H1 (cell line): ENCODE results near the gene PLCL2. TPM values are rescaled to one million over a fixed set of nuclear protein-coding genes. Genes with fewer than 3 reads are reported as not detected.

ENCODE experiments used
- CTCF ChIA-PET: fragments of 300-600 bp; sonication (Branson Sonifier 250); formaldehyde crosslinking; loops from one replicate; lab custom pipeline; 2021; ENCODE audit not compliant: partially characterized antibody; lab: Charles Lee
- POLR2A ChIA-PET: fragments of 300-600 bp; sonication (Branson Sonifier 250); formaldehyde crosslinking; loops from one replicate; lab custom pipeline; 2021; ENCODE audit warnings: inconsistent platforms; ENCODE audit not compliant: partially characterized antibody; lab: Charles Lee
- DNase-seq, 2 experiments: peaks; one replicate each; pipeline versions ENCODE4 v3.0.0 to v3.0.0-alpha.2; 2010 to 2022; ENCODE audit warnings: low spot score in 2 of 2, low read depth in 1 of 2, mixed read lengths in 1 of 2
- FAIRE-seq: peaks from 2 replicates; lab custom pipeline; 2011; peaks lifted over from hg19 to GRCh38; lab: Jason Lieb, UNC
- H2AFZ ChIP-seq: 2 replicates; pipeline ENCODE4 v1.8.1; 2012; ENCODE audit warnings: low read length, inconsistent platforms
- H2AK5ac ChIP-seq: 2 replicates; pipeline ENCODE4 v1.6.1; 2013; ENCODE audit warnings: low read depth, low read length
- H2BK120ac ChIP-seq: replicated peaks from 2 replicates; pipeline ENCODE3; 2013; ENCODE audit warnings: low read depth, low read length, inconsistent platforms
- H2BK12ac ChIP-seq: 2 replicates; pipeline ENCODE4 v1.6.1; 2013; ENCODE audit warnings: low read depth, low read length
- H2BK15ac ChIP-seq: 2 replicates; pipeline ENCODE4 v1.6.1; 2013; ENCODE audit warnings: low read length
- H2BK20ac ChIP-seq: 2 replicates; pipeline ENCODE4 v1.6.1; 2013; ENCODE audit warnings: low read length
- H2BK5ac ChIP-seq: 2 replicates; pipeline ENCODE4 v1.6.1; 2013; ENCODE audit warnings: low read depth, low read length
- H3K14ac ChIP-seq: 2 replicates; pipeline ENCODE4 v1.6.1; 2013; ENCODE audit warnings: inconsistent platforms; ENCODE audit not compliant: insufficient read length
- H3K18ac ChIP-seq: 2 replicates; pipeline ENCODE4 v1.6.1; 2013; ENCODE audit warnings: low read length; ENCODE audit errors: extremely low read depth
- H3K23ac ChIP-seq: 2 replicates; pipeline ENCODE4 v1.6.1; 2013; ENCODE audit warnings: inconsistent platforms; ENCODE audit not compliant: insufficient read length
- H3K23me2 ChIP-seq: 2 replicates; pipeline ENCODE4 v1.6.1; 2013; ENCODE audit warnings: low read depth, low read length
- H3K27ac ChIP-seq: 2 replicates; pipeline ENCODE4 v1.6.1; 2011; ENCODE audit warnings: low read depth, low read length, inconsistent platforms
- H3K27me3 ChIP-seq, 4 experiments: replicated peaks in 1 of 4; 1 replicate in 1 of 4; 2 replicates in 3 of 4; pipeline versions ENCODE4 v1.6.1 to v1.8.1; 2011 to 2013; ENCODE audit warnings: low read length in 3 of 4, mild to moderate bottlenecking in 3 of 4, inconsistent platforms in 2 of 4, mixed read lengths in 2 of 4, moderate library complexity in 1 of 4; ENCODE audit not compliant: control insufficient read depth in 3 of 4, insufficient read depth in 3 of 4; ENCODE audit errors: extremely low read depth in 1 of 4
- H3K36me3 ChIP-seq, 4 experiments: 2 replicates each; pipeline versions ENCODE4 v1.6.1 to v1.8.1; 2011 to 2013; ENCODE audit warnings: mild to moderate bottlenecking in 4 of 4, low read length in 3 of 4, moderate library complexity in 2 of 4, control low read depth in 1 of 4, inconsistent platforms in 1 of 4; ENCODE audit not compliant: insufficient read depth in 4 of 4, control insufficient read depth in 2 of 4
- H3K4ac ChIP-seq: replicated peaks from 2 replicates; pipeline ENCODE3; 2013; ENCODE audit warnings: low read length, low read depth, mixed read lengths, inconsistent platforms; ENCODE audit not compliant: insufficient read length
- H3K4me1 ChIP-seq, 4 experiments: replicated peaks in 1 of 4; 1 replicate in 1 of 4; 2 replicates in 3 of 4; pipeline versions ENCODE4 v1.6.1 to v1.8.1; 2011 to 2013; ENCODE audit warnings: low read length in 3 of 4, inconsistent platforms in 2 of 4, mixed read lengths in 1 of 4; ENCODE audit not compliant: insufficient read depth in 4 of 4, control insufficient read depth in 3 of 4
- H3K4me2 ChIP-seq, 2 experiments: 2 replicates each; pipeline versions ENCODE4 v1.6.1 to v1.8.1; 2011 to 2013; ENCODE audit warnings: low read depth in 2 of 2, low read length in 2 of 2, control low read depth in 1 of 2, inconsistent platforms in 1 of 2, mild to moderate bottlenecking in 1 of 2; ENCODE audit not compliant: insufficient read depth in 1 of 2
- H3K4me3 ChIP-seq, 4 experiments: fragments of 200-600, 300-600 bp in 1 of 4; sonication (generic), shearing (Covaris generic), sonication (Bioruptor Twin) in 1 of 4; 2 replicates each; pipeline versions ENCODE4 v1.5.1 to v1.8.1; 2011 to 2016; ENCODE audit warnings: low read length in 4 of 4, low read depth in 3 of 4, control low read depth in 2 of 4, inconsistent platforms in 2 of 4, mild to moderate bottlenecking in 2 of 4, mixed read lengths in 1 of 4, moderate library complexity in 1 of 4; ENCODE audit not compliant: insufficient read depth in 2 of 4; ENCODE audit errors: extremely low read depth in 1 of 4
- H3K56ac ChIP-seq: replicated peaks from 2 replicates; pipeline ENCODE3; 2013; ENCODE audit warnings: low read depth, mild to moderate bottlenecking, mixed read lengths, low read length, inconsistent platforms; ENCODE audit not compliant: insufficient read length
- H3K79me1 ChIP-seq: 2 replicates; pipeline ENCODE4 v1.6.1; 2013; ENCODE audit warnings: low read depth, low read length, control low read depth
- H3K79me2 ChIP-seq, 2 experiments: 2 replicates each; pipeline versions ENCODE4 v1.6.1 to v1.8.1; 2012 to 2013; ENCODE audit warnings: low read length in 2 of 2, mild to moderate bottlenecking in 2 of 2, inconsistent platforms in 1 of 2; ENCODE audit not compliant: insufficient read depth in 2 of 2, control insufficient read depth in 1 of 2
- H3K9ac ChIP-seq, 4 experiments: replicated peaks in 1 of 4; 1 replicate in 1 of 4; 2 replicates in 3 of 4; pipeline versions ENCODE4 v1.6.1 to v1.8.1; 2011 to 2013; ENCODE audit warnings: low read depth in 3 of 4, low read length in 3 of 4, control low read depth in 2 of 4, mild to moderate bottlenecking in 2 of 4, moderate library complexity in 2 of 4, inconsistent platforms in 1 of 4; ENCODE audit errors: extremely low read depth in 1 of 4
- H3K9me3 ChIP-seq, 2 experiments: 2 replicates each; pipeline versions ENCODE4 v1.6.1 to v1.8.1; 2012 to 2013; ENCODE audit warnings: mild to moderate bottlenecking in 2 of 2, moderate library complexity in 2 of 2, control low read depth in 1 of 2, inconsistent platforms in 1 of 2, low read depth in 1 of 2, low read length in 1 of 2, mixed read lengths in 1 of 2; ENCODE audit not compliant: insufficient read depth in 2 of 2
- H4K20me1 ChIP-seq, 2 experiments: replicated peaks in 1 of 2; 2 replicates each; pipeline versions ENCODE3 to v1.8.1; 2011 to 2013; ENCODE audit warnings: inconsistent platforms in 2 of 2, low read length in 2 of 2, mild to moderate bottlenecking in 1 of 2; ENCODE audit not compliant: insufficient read depth in 2 of 2, control insufficient read depth in 1 of 2
- H4K5ac ChIP-seq: 2 replicates; pipeline ENCODE4 v1.6.1; 2013; ENCODE audit warnings: low read length, low read depth, mixed read lengths, inconsistent platforms; ENCODE audit not compliant: insufficient read length
- H4K8ac ChIP-seq: 2 replicates; pipeline ENCODE4 v1.8.0; 2013; ENCODE audit warnings: mild to moderate bottlenecking, moderate library complexity, low read length, inconsistent platforms; ENCODE audit not compliant: insufficient read depth; ENCODE audit errors: extremely low read depth
- H4K91ac ChIP-seq: replicated peaks from 2 replicates; pipeline ENCODE3; 2013; ENCODE audit warnings: low read length, mixed read lengths, inconsistent platforms; ENCODE audit not compliant: insufficient read length
- CBX8 ChIP-seq: fragments of 300-800, 300-1000 bp; sonication (generic); IDR thresholded peaks from 2 replicates; pipeline ENCODE4 v1.7.1; 2016; ENCODE audit warnings: low read depth, low read length, borderline replicate concordance
- JUND ChIP-seq: IDR thresholded peaks from 2 replicates; pipeline ENCODE4 v1.6.1; 2011; ENCODE audit warnings: mild to moderate bottlenecking, improper control_type of control experiment, low read length
- KDM5A ChIP-seq: fragments of 200-600 bp; IDR thresholded peaks from 2 replicates; pipeline ENCODE4 v1.7.1; 2012; ENCODE audit warnings: mild to moderate bottlenecking, low read length, inconsistent platforms, mixed read lengths
- MAFK ChIP-seq: IDR thresholded peaks from 2 replicates; pipeline ENCODE4 v1.6.1; 2012; ENCODE audit warnings: low read depth, mild to moderate bottlenecking, improper control_type of control experiment, low read length
- RFX5 ChIP-seq: IDR thresholded peaks from 2 replicates; pipeline ENCODE4 v1.6.1; 2011; ENCODE audit warnings: low read depth, low read length, improper control_type of control experiment, borderline replicate concordance
- RXRA ChIP-seq: IDR thresholded peaks from 2 replicates; pipeline ENCODE4 v1.6.1; 2011; ENCODE audit warnings: low read depth, mild to moderate bottlenecking, low read length, moderate library complexity; ENCODE audit not compliant: insufficient read depth
- TAF1 ChIP-seq: IDR thresholded peaks from 2 replicates; pipeline ENCODE4 v1.6.1; 2011; ENCODE audit warnings: mild to moderate bottlenecking, low read depth, low read length
- YY1 ChIP-seq: IDR thresholded peaks from 2 replicates; pipeline ENCODE4 v1.6.1; 2011; ENCODE audit warnings: low read depth, mild to moderate bottlenecking, low read length
- WGBS, 2 experiments: shearing (Covaris generic) in 1 of 2; methylation state at CpG; one replicate each; pipeline versions ENCODE4 v1.1.6 to v1.1.7; 2013 to 2015; ENCODE audit warnings: low lambda C conversion rate in 2 of 2, mixed read lengths in 2 of 2, inconsistent platforms in 1 of 2, low coverage in 1 of 2, missing lambda C conversion rate in 1 of 2; ENCODE audit not compliant: insufficient replicate concordance in 2 of 2, insufficient coverage in 1 of 2, insufficient read length in 1 of 2; ENCODE audit errors: extremely low coverage in 1 of 2, missing lambda C conversion rate in 1 of 2; 5-methylcytosine and 5-hydroxymethylcytosine counted together
- polyA plus RNA-seq, 7 experiments: library from polyadenylated mRNA; depleted of rRNA in 3 of 7; stranded (reverse) in 5 of 7; unstranded in 2 of 7; fragments of >200 nt in 5 of 7; fragments of 200-250 nt in 2 of 7; gene quantifications; 1 replicate in 5 of 7; 2 replicates in 1 of 7; 4 replicates in 1 of 7; pipeline versions ENCODE4 v1.2.1 to v1.2.3, GENCODE V29; 2011 to 2013; ENCODE audit warnings: missing spikeins in 2 of 7, mixed read lengths in 2 of 7
- total RNA-seq: library from RNA; stranded (reverse); fragmentation: NEBNext Ultra II Directional; extraction: Animal tissue kit (Norgen Biotek cat#: 25700); gene quantifications from 2 replicates; pipeline ENCODE4 v1.2.1, GENCODE V29; 2021
- TF ChIP-seq, protein P1 (sequence below), 3 experiments: IDR thresholded peaks; 1 replicate in 2 of 3; 2 replicates in 1 of 3; pipeline versions ENCODE4 v1.5.1 to v1.6.1; 2011; ENCODE audit warnings: low read length in 3 of 3, mild to moderate bottlenecking in 3 of 3, inconsistent platforms in 2 of 3, low read depth in 1 of 3, moderate library complexity in 1 of 3; ENCODE audit not compliant: insufficient read depth in 1 of 3; ENCODE audit errors: control extremely low read depth in 1 of 3
- TF ChIP-seq, protein P2 (sequence below): IDR thresholded peaks from 2 replicates; pipeline ENCODE4 v1.6.1; 2012; ENCODE audit warnings: inconsistent platforms

Gene PLCL2
- total and polyA plus RNA-seq, 2 of the 8 experiments (the other 6 are each of a cell fraction or from before 2014, with no cell fraction given) = 3.5 to 6.8 TPM

DNA sequence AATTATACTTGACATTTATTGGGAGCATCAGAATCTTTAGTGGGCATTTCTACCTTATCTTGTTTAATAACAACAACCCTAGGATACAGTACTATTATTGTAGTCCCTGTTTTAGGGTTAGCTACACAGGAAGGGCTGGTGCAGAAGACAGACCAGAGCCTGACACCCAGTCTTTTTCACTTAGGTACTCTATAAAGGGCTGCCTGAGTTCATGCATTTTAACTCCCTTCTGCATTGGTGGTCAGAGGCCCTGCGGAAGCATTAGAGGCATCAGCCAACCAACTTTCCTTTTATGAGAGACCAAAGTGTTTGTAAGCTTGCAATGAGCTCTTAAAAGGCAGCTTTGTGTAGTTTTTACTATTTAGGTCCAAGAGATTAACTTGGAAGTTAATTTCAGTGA is 105.4 kb downstream of the PLCL2 start:
- Histone ChIP-seq H3K27ac (no peak overlapping the region), H4K5ac (no peak overlapping the region), H3K27me3 (peaks cover 1 to 5% (median 3%) of the 10 kb centered on the region in 4 experiments; a peak in 4 of 7 replicates), H3K18ac (no peak overlapping the region), H3K4me2 (no peak overlapping the region), H4K20me1 (peaks cover 0 to 9% of the 10 kb centered on the region in 2 experiments), H3K9me3 (no peaks in the 10 kb centered on the region), H3K36me3 (no peaks in the 10 kb centered on the region), H4K91ac (no peak overlapping the region), H3K79me1 (no peaks in the 10 kb centered on the region; the same call in 1 of the 2 replicates), H3K56ac (no peak overlapping the region), H2AK5ac (no peak overlapping the region), H2BK20ac (no peak overlapping the region), H3K9ac (no peak overlapping the region), H3K14ac (no peak overlapping the region), H3K4me3 (no peak overlapping the region), H3K23me2 (no peaks in the 10 kb centered on the region), H2BK120ac (no peak overlapping the region), H2BK5ac (no peak overlapping the region), H4K8ac (no peak overlapping the region), H3K4me1 (peaks cover 0 to 7% (median 0%) of the 10 kb centered on the region in 4 experiments; a peak in 2 of 7 replicates), H2AFZ (no peak overlapping the region), H2BK15ac (no peak overlapping the region), H3K79me2 (no peaks in the 10 kb centered on the region; a peak in 1 of 4 replicates), H3K23ac (no peak overlapping the region), H3K4ac (no peak overlapping the region), H2BK12ac (no peak overlapping the region)
- POLR2A ChIA-PET = no interaction called here
- CTCF ChIA-PET = interaction anchor here (1.6 kb wide), 1 partner anchor 39 kb away, joined by 3 read pairs; no protein-coding TSS in a partner anchor
- DNase-seq = no peak
- FAIRE-seq = no peak
- 86% methylated on average over 1 of the region's 1 CpG; no CpG with 5 or more reads in 1 of the 2 experiments for WGBS, 2 experiments
- TF ChIP-seq YY1 = no peak
- TF ChIP-seq, protein P1, sequence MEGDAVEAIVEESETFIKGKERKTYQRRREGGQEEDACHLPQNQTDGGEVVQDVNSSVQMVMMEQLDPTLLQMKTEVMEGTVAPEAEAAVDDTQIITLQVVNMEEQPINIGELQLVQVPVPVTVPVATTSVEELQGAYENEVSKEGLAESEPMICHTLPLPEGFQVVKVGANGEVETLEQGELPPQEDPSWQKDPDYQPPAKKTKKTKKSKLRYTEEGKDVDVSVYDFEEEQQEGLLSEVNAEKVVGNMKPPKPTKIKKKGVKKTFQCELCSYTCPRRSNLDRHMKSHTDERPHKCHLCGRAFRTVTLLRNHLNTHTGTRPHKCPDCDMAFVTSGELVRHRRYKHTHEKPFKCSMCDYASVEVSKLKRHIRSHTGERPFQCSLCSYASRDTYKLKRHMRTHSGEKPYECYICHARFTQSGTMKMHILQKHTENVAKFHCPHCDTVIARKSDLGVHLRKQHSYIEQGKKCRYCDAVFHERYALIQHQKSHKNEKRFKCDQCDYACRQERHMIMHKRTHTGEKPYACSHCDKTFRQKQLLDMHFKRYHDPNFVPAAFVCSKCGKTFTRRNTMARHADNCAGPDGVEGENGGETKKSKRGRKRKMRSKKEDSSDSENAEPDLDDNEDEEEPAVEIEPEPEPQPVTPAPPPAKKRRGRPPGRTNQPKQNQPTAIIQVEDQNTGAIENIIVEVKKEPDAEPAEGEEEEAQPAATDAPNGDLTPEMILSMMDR (IDR thresholded peaks at IDR 0.05; ENCODE audit: control extremely low read depth in 1 of 3, insufficient read depth in 1 of 3, low read depth in 1 of 3, low read length in 3 of 3) = no peak
- TF ChIP-seq, protein P2, sequence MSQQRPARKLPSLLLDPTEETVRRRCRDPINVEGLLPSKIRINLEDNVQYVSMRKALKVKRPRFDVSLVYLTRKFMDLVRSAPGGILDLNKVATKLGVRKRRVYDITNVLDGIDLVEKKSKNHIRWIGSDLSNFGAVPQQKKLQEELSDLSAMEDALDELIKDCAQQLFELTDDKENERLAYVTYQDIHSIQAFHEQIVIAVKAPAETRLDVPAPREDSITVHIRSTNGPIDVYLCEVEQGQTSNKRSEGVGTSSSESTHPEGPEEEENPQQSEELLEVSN = no peak
- no peak for TF ChIP-seq KDM5A
- no peak for TF ChIP-seq MAFK
- no peak for TF ChIP-seq RXRA
- no peak for TF ChIP-seq TAF1
- TF ChIP-seq CBX8 = no peak
- TF ChIP-seq RFX5 = no peak
- TF ChIP-seq JUND = no peak
